SU-DHL-6 (cell line): ENCODE results near the gene SP3.

Experiments used
- EZH2phosphoT487 ChIP-seq: fragments of 200-600 bp; sonication (generic), shearing (Covaris generic); conservative IDR thresholded peaks from 2 replicates; pipeline ENCODE4 v1.6.1; 2018; ENCODE audit warnings: mild to moderate bottlenecking, antibody characterized with exemption, low read length, moderate library complexity, mixed read lengths
- TF ChIP-seq, protein P1 (sequence below): fragments of 200-600 bp; sonication (generic); IDR thresholded peaks from one replicate; pipeline ENCODE4 v1.5.1; 2017; ENCODE audit warnings: antibody characterized with exemption, mild to moderate bottlenecking, low read length, moderate library complexity; ENCODE audit not compliant: insufficient read depth, poor library complexity, severe bottlenecking

DNA sequence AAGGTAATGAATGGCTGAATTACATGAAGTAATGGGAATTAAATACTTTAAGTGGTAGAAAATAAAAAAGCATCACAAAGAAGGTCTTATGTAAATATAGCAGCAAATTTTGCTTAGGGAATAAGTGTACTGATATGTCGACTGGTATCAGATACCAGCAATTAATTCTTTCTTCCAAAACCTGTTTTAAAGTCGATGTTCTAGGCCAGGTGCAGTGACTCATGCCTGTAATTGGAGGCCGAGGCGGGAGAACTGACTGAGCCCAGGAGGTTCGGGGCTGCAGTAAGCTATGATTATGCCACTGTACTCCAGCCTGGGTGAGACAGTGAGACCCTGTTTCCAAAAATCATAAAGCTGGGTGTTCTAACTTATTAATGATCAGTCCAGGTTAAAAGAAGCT, 30.3 kb downstream of the SP3 start:
- TF ChIP-seq, protein P1, sequence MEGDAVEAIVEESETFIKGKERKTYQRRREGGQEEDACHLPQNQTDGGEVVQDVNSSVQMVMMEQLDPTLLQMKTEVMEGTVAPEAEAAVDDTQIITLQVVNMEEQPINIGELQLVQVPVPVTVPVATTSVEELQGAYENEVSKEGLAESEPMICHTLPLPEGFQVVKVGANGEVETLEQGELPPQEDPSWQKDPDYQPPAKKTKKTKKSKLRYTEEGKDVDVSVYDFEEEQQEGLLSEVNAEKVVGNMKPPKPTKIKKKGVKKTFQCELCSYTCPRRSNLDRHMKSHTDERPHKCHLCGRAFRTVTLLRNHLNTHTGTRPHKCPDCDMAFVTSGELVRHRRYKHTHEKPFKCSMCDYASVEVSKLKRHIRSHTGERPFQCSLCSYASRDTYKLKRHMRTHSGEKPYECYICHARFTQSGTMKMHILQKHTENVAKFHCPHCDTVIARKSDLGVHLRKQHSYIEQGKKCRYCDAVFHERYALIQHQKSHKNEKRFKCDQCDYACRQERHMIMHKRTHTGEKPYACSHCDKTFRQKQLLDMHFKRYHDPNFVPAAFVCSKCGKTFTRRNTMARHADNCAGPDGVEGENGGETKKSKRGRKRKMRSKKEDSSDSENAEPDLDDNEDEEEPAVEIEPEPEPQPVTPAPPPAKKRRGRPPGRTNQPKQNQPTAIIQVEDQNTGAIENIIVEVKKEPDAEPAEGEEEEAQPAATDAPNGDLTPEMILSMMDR = no peak
- TF ChIP-seq EZH2phosphoT487 = no peak
